SK-N-SH treated with all-trans-retinoic acid at 6 μM for 48 hours (cell line): ENCODE data around the gene F8.

Experiments used
- ARNTL ChIP-seq: fragments of 450-650 bp; formaldehyde crosslinking; IDR thresholded peaks from 2 replicates; pipeline ENCODE4 v1.5.0; 2020; ENCODE audit warnings: low read depth, mild to moderate bottlenecking, moderate library complexity, borderline replicate concordance
- BACH2 ChIP-seq: fragments of 250-450 bp; sonication (Bioruptor Pico); IDR thresholded peaks from 2 replicates; pipeline ENCODE4 v1.9.0; 2021; ENCODE audit warnings: mild to moderate bottlenecking, borderline replicate concordance
- CREB5 ChIP-seq: fragments of 250-450 bp; sonication (Bioruptor Pico); IDR thresholded peaks from 2 replicates; pipeline ENCODE4 v1.5.1; 2020; ENCODE audit warnings: low read depth, mild to moderate bottlenecking, moderate library complexity
- ESRRG ChIP-seq: fragments of 250-450 bp; sonication (Bioruptor Pico); IDR thresholded peaks from 2 replicates; pipeline ENCODE4 v1.6.1; 2021; ENCODE audit warnings: mild to moderate bottlenecking
- OSR1 ChIP-seq: fragments of 250-450 bp; sonication (Bioruptor Pico); IDR thresholded peaks from 2 replicates; pipeline ENCODE4 v1.8.0; 2022; ENCODE audit warnings: moderate library complexity, mild to moderate bottlenecking, inconsistent platforms
- PPARA ChIP-seq: fragments of 250-450 bp; sonication (Bioruptor Pico); IDR thresholded peaks from 2 replicates; pipeline ENCODE4 v1.5.0; 2020; ENCODE audit warnings: mild to moderate bottlenecking, borderline replicate concordance
- SNAI2 ChIP-seq: fragments of 250-450 bp; sonication (Bioruptor Pico); IDR thresholded peaks from 2 replicates; pipeline ENCODE4 v1.5.0; 2020; ENCODE audit warnings: mild to moderate bottlenecking, moderate library complexity
- TSHZ2 ChIP-seq: fragments of 250-450 bp; sonication (Bioruptor Pico); IDR thresholded peaks from 2 replicates; pipeline ENCODE4 v1.5.0; 2020; ENCODE audit warnings: mild to moderate bottlenecking, moderate library complexity
- ZC3H10 ChIP-seq: fragments of 250-450 bp; sonication (Bioruptor Pico); IDR thresholded peaks from 2 replicates; pipeline ENCODE4 v1.5.1; 2021; ENCODE audit warnings: mild to moderate bottlenecking, moderate library complexity
- ZFP3 ChIP-seq: fragments of 250-450 bp; sonication (Bioruptor Pico); IDR thresholded peaks from 2 replicates; pipeline ENCODE4 v1.5.0; 2020; ENCODE audit warnings: mild to moderate bottlenecking, moderate library complexity
- ZNF70 ChIP-seq: fragments of 450-650 bp; formaldehyde crosslinking; IDR thresholded peaks from 2 replicates; pipeline ENCODE4 v1.5.0; 2020; ENCODE audit warnings: mild to moderate bottlenecking, moderate library complexity
- ZNF8 ChIP-seq: fragments of 450-650 bp; formaldehyde crosslinking; IDR thresholded peaks from 2 replicates; pipeline ENCODE4 v1.5.0; 2020; ENCODE audit warnings: mild to moderate bottlenecking, moderate library complexity
- TF ChIP-seq, protein P1 (sequence below): fragments of 250-450 bp; sonication (Bioruptor Pico); IDR thresholded peaks from 2 replicates; pipeline ENCODE4 v1.8.0; 2020; ENCODE audit warnings: mild to moderate bottlenecking, moderate library complexity, borderline replicate concordance
- TF ChIP-seq, protein P2 (sequence below): fragments of 250-450 bp; sonication (Bioruptor Pico); IDR thresholded peaks from 2 replicates; pipeline ENCODE4 v1.5.1; 2021; ENCODE audit warnings: mild to moderate bottlenecking, moderate library complexity

DNA sequence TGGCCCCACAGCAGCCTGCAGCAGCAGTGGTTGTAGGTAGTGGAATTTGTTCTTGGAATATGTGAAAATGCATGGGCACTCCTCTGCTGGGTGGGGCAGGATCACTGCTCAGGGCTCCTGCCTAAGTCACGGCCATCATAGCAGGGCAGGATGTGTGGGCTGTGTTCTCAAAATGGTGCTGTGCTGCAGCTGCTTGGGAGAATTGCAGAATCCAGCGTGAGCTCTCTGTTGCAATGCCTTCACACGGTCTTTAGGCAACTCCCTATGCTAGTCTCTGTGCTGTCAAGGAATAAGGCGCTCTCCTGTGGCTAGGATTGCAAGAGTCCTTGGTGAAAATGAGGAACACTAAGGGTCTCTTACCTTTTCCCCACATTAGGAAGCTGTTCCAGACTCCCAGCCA is 42.9 kb downstream of the F8 start:
- TF ChIP-seq, protein P1, sequence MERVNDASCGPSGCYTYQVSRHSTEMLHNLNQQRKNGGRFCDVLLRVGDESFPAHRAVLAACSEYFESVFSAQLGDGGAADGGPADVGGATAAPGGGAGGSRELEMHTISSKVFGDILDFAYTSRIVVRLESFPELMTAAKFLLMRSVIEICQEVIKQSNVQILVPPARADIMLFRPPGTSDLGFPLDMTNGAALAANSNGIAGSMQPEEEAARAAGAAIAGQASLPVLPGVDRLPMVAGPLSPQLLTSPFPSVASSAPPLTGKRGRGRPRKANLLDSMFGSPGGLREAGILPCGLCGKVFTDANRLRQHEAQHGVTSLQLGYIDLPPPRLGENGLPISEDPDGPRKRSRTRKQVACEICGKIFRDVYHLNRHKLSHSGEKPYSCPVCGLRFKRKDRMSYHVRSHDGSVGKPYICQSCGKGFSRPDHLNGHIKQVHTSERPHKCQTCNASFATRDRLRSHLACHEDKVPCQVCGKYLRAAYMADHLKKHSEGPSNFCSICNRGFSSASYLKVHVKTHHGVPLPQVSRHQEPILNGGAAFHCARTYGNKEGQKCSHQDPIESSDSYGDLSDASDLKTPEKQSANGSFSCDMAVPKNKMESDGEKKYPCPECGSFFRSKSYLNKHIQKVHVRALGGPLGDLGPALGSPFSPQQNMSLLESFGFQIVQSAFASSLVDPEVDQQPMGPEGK: no peak
- TF ChIP-seq PPARA: no peak
- no peak for TF ChIP-seq SNAI2
- no peak for TF ChIP-seq BACH2
- no peak for TF ChIP-seq ARNTL (CRISPR knock-in tag)
- no peak for TF ChIP-seq ESRRG (CRISPR knock-in tag)
- no peak for TF ChIP-seq ZFP3 (CRISPR knock-in tag)
- no peak for TF ChIP-seq ZNF8
- TF ChIP-seq, protein P2, sequence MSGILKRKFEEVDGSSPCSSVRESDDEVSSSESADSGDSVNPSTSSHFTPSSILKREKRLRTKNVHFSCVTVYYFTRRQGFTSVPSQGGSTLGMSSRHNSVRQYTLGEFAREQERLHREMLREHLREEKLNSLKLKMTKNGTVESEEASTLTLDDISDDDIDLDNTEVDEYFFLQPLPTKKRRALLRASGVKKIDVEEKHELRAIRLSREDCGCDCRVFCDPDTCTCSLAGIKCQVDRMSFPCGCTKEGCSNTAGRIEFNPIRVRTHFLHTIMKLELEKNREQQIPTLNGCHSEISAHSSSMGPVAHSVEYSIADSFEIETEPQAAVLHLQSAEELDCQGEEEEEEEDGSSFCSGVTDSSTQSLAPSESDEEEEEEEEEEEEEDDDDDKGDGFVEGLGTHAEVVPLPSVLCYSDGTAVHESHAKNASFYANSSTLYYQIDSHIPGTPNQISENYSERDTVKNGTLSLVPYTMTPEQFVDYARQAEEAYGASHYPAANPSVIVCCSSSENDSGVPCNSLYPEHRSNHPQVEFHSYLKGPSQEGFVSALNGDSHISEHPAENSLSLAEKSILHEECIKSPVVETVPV: no peak
- no peak for TF ChIP-seq ZC3H10
- TF ChIP-seq TSHZ2 (CRISPR knock-in tag): no peak
- TF ChIP-seq CREB5 (CRISPR knock-in tag): no peak
- no peak for TF ChIP-seq ZNF70 (CRISPR knock-in tag)
- no peak for TF ChIP-seq OSR1 (CRISPR knock-in tag)
